ENCODE results near the gene RAB11FIP4. TPM values are rescaled to one million over a fixed set of nuclear protein-coding genes. Genes with fewer than 3 reads are reported as not detected.

Gene RAB11FIP4
- total and polyA plus RNA-seq, 7 donors: 0.66 to 32.5 (median 1.8) TPM

GRCh38 chr17:31496097-31496496 is 104.6 kb downstream of the RAB11FIP4 start:
- intact Hi-C loops (cut with DNase I): no loop called here
- no peak for DNase-seq
- no peak for TF ChIP-seq EP300 (IDR thresholded peaks at IDR 0.05)
- TF ChIP-seq CTCF (IDR thresholded peaks at IDR 0.05): no peak
- TF ChIP-seq POLR2AphosphoS5 (IDR thresholded peaks at IDR 0.05): no peak
- no peak for TF ChIP-seq POLR2A (IDR thresholded peaks at IDR 0.05)
- peaks cover 0 to 8% (median 0%) of the 10 kb centered on the region in 3 donors for H3K27me3 ChIP-seq
- 92 to 93% methylated on average over 5 of the region's 5 CpGs for WGBS, 2 donors
- no peaks in the 10 kb centered on the region for H3K36me3 ChIP-seq
- H3K4me1 ChIP-seq: peaks cover 0 to 6% (median 2%) of the 10 kb centered on the region in 4 donors
- H3K4me3 ChIP-seq: no peak overlapping the region
- no peaks in the 10 kb centered on the region for H3K9me3 ChIP-seq
- no peak overlapping the region for H3K27ac ChIP-seq

DNA sequence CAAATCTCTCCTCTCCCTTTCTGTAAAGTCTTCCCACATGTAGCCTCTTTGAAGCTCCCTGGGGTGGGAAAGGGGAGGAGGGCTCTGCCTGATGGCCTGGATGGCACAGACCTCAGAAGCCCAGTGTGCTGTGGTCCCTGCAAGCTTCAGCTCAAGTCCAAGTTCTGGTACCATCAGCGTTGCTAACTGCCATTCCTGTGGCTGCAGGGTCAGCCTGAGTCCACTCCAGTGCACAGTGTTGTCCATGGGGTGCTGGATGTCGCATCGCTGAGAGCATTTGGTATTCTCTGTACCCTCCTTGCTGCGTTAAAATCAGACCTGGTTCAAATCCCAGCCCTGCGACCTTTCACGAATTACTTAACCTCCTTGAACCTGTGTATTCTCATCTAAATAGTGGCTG is 105.1 kb downstream of the RAB11FIP4 start:
- Histone ChIP-seq H3K27me3 (peaks cover 0 to 8% (median 0%) of the 10 kb centered on the region in 3 donors), H3K4me1 (peaks cover 0 to 6% (median 2%) of the 10 kb centered on the region in 4 donors), H3K36me3 (no peaks in the 10 kb centered on the region), H3K9me3 (no peaks in the 10 kb centered on the region), H3K4me3 (no peak overlapping the region), H3K27ac (no peak overlapping the region)
- intact Hi-C loops (cut with DNase I): no loop called here
- TF ChIP-seq POLR2A (IDR thresholded peaks at IDR 0.05) (no peak), POLR2AphosphoS5 (IDR thresholded peaks at IDR 0.05) (no peak), CTCF (IDR thresholded peaks at IDR 0.05) (no peak), EP300 (IDR thresholded peaks at IDR 0.05) (no peak)
- WGBS, 2 donors: 89% methylated on average over 6 of the region's 6 CpGs
- DNase-seq: no peak

DNA sequence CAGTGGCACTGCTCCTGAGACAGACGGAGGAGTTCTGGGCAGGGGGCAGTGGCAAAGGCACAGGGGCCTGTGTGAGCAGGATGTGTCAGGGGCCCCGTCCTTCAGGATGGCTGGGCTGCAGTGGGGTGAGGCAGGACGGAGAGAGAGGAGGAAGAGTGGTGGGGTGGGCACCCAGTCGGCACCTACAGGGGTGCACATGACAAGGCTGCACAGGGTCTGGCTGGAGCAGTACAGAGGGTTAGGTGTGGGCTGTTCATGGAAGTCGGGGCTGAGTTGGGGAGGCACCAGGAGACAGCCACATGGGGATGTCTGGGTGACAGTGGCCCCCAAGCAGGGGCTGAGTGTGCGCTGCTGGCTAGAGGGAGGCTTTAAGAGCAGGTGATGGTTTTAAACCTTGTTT is 106.0 kb downstream of the RAB11FIP4 start:
- peaks cover 0 to 8% (median 0%) of the 10 kb centered on the region in 3 donors for H3K27me3 ChIP-seq
- peaks cover 0 to 6% (median 2%) of the 10 kb centered on the region in 4 donors for H3K4me1 ChIP-seq
- TF ChIP-seq CTCF (IDR thresholded peaks at IDR 0.05) (no peak), POLR2AphosphoS5 (IDR thresholded peaks at IDR 0.05) (no peak), EP300 (IDR thresholded peaks at IDR 0.05) (no peak), POLR2A (IDR thresholded peaks at IDR 0.05) (no peak)
- H3K4me3 ChIP-seq: no peak overlapping the region
- intact Hi-C loops (cut with DNase I): no loop called here
- no peak for DNase-seq
- no peaks in the 10 kb centered on the region for H3K9me3 ChIP-seq
- 88% methylated on average over 6 of the region's 6 CpGs for WGBS, 2 donors
- H3K36me3 ChIP-seq: no peaks in the 10 kb centered on the region
- H3K27ac ChIP-seq: no peak overlapping the region

DNA sequence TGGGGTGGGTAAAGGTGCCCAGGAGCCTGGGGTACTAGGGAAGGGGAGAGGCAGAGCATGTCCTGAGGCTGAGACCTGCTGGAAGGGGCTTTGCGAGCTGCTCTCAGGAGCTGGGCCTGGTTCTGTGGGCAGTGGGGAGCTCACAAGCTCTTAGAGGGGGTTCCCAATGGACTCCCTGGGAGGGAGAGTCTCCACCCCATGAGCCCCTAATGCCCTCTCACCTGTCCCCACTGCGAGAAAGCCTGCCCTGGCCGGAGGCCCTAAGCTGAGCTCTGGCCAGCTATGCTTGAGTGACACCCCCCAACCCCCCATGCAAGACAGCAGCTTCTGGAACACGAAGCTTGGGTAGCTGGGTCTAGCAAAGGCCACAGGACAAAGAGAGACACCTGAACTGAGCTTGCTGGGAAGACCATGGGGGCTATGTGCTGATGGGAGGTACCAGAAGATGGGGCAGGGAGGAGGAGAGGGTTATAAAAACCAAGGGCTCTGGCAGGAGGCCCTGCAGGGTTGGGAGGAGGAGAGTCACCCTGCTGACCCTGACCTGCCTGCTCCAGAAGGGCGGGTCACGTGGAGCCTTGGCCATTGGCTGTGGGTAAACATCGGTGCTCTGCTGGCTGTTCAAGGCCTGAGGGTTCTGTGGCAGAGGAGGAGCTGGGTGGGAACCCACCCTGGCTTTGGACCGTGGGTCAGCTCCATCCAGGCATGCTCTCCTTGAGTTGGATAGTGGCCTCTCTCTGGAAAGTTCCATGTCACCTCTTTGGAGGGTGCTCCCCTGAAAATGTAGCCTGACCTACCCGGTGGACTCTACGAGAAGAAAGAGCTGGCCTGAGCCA is 106.7 kb downstream of the RAB11FIP4 start:
- Histone ChIP-seq H3K36me3 (no peaks in the 10 kb centered on the region), H3K9me3 (no peaks in the 10 kb centered on the region), H3K4me3 (no peak overlapping the region), H3K27me3 (peaks cover 0 to 8% (median 0%) of the 10 kb centered on the region in 3 donors), H3K4me1 (peaks cover 0 to 6% (median 2%) of the 10 kb centered on the region in 4 donors), H3K27ac (no peak overlapping the region)
- intact Hi-C loops (cut with DNase I): no loop called here
- no peak for TF ChIP-seq EP300 (IDR thresholded peaks at IDR 0.05)
- no peak for TF ChIP-seq CTCF (IDR thresholded peaks at IDR 0.05)
- no peak for TF ChIP-seq POLR2AphosphoS5 (IDR thresholded peaks at IDR 0.05)
- no peak for TF ChIP-seq POLR2A (IDR thresholded peaks at IDR 0.05)
- no peak for DNase-seq
- WGBS, 2 donors: 69 to 82% methylated on average over 10 of the region's 10 CpGs
